Smooth muscle cell (in vitro differentiated cells): Measurements from ENCODE around the gene POTEE. TPM values are rescaled to one million over a fixed set of nuclear protein-coding genes. Genes with fewer than 3 reads are reported as not detected.
A peak's percentile ranks its signal among the peaks of the same experiment; 100 is the strongest.
"Not testable (repeated sequence)": the region's sequence is repeated elsewhere in the genome, so short reads cannot be mapped to it uniquely, and the experiment has no call there.

ENCODE experiments used
- DNase-seq: peaks from one replicate; lab custom pipeline; 2025; ENCODE audit not compliant: unreplicated experiment; lab: John Stamatoyannopoulos, UW
- H2AFZ ChIP-seq: fragments of 200-600 bp; sonication (generic); 2 replicates; pipeline ENCODE4 v1.6.0; 2016; ENCODE audit warnings: antibody characterized with exemption, low read depth, mild to moderate bottlenecking
- H3F3A ChIP-seq: fragments of 200-600 bp; sonication (generic); 2 replicates; pipeline ENCODE4 v1.6.0; 2017; ENCODE audit warnings: antibody characterized with exemption, low read depth
- H3K27ac ChIP-seq: fragments of 200-600 bp; sonication (generic); 2 replicates; pipeline ENCODE4 v1.5.1; 2016; ENCODE audit warnings: low read depth, mild to moderate bottlenecking
- H3K27me3 ChIP-seq: fragments of 200-600 bp; sonication (generic); 2 replicates; pipeline ENCODE4 v1.6.1; 2016; ENCODE audit warnings: low read depth, mild to moderate bottlenecking
- H3K36me3 ChIP-seq: fragments of 200-600 bp; sonication (generic); 2 replicates; pipeline ENCODE4 v1.5.1; 2016; ENCODE audit warnings: low read depth
- H3K4me1 ChIP-seq: fragments of 200-600 bp; sonication (generic); 2 replicates; pipeline ENCODE4 v1.5.1; 2016; ENCODE audit warnings: low read depth
- H3K4me2 ChIP-seq: fragments of 200-600 bp; sonication (generic); 2 replicates; pipeline ENCODE4 v1.6.0; 2016; ENCODE audit warnings: mild to moderate bottlenecking
- H3K4me3 ChIP-seq: fragments of 200-600 bp; sonication (generic); 2 replicates; pipeline ENCODE4 v1.5.1; 2016; ENCODE audit warnings: mild to moderate bottlenecking
- H3K79me2 ChIP-seq: fragments of 200-600 bp; sonication (generic); 2 replicates; pipeline ENCODE4 v1.6.0; 2016; ENCODE audit warnings: low read depth, mild to moderate bottlenecking
- H3K9ac ChIP-seq: fragments of 200-600 bp; sonication (generic); 2 replicates; pipeline ENCODE4 v1.6.0; 2016; ENCODE audit warnings: low read depth
- H3K9me3 ChIP-seq: fragments of 200-600 bp; sonication (generic); replicated peaks from 2 replicates; pipeline ENCODE4 v1.5.1; 2016; ENCODE audit warnings: low read depth
- H4K20me1 ChIP-seq: fragments of 200-600 bp; sonication (generic); 2 replicates; pipeline ENCODE4 v1.6.0; 2016; ENCODE audit warnings: low read depth
- WGBS: methylation state at CpG from one replicate; pipeline ENCODE4 v1.1.7; 2016; ENCODE audit warnings: low lambda C conversion rate; 5-methylcytosine and 5-hydroxymethylcytosine counted together
- polyA plus RNA-seq: library from polyadenylated mRNA; unstranded; fragments of >200 nt; fragmentation: Nextera tagmentation; extraction: Ambion mirVana; gene quantifications from 2 replicates; pipeline ENCODE4 v1.2.1, GENCODE V29; 2016
- total RNA-seq: library from RNA; depleted of rRNA; stranded (reverse); fragments of >200 nt; gene quantifications from 2 replicates; pipeline ENCODE4 v1.2.3, GENCODE V29; 2014
- TF ChIP-seq, protein P1 (sequence below): fragments of 200-600 bp; sonication (generic); IDR thresholded peaks from 2 replicates; pipeline ENCODE4 v1.5.1; 2017; ENCODE audit warnings: borderline replicate concordance, mild to moderate bottlenecking, antibody characterized with exemption; ENCODE audit not compliant: insufficient read depth, poor library complexity, severe bottlenecking

POTEE gene
- total and polyA plus RNA-seq, 2 experiments from 2014 or later: 0.96 to 3.8 TPM

DNA sequence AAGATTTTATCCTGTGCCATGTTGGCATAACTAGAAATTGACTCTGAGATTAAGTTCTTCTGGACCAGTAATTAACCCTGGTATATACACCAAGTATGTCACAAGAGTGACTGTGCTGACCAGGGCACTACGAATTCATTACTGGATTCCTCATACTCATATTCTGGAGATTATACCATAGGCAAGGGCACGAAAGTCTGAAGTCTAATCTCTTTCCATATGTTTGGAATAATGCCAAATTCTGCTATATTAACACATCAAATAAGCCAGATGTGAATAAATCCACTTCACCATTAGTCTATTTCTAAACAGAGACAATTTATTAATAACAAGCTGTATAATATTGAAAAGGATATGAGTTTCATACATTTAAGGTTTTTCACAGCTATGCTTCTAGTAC is 13.2 kb upstream of the POTEE start:
- not testable (repeated sequence) for H3K4me1 ChIP-seq, H3F3A ChIP-seq, H3K4me2 ChIP-seq, H3K79me2 ChIP-seq, H2AFZ ChIP-seq, H3K4me3 ChIP-seq, H3K36me3 ChIP-seq, H3K27ac ChIP-seq, H4K20me1 ChIP-seq, H3K9ac ChIP-seq, H3K9me3 ChIP-seq, DNase-seq
- peaks cover 33% of the 10 kb centered on the region for H3K27me3 ChIP-seq
- 71% methylated on average over 2 of the region's 2 CpGs for WGBS

DNA sequence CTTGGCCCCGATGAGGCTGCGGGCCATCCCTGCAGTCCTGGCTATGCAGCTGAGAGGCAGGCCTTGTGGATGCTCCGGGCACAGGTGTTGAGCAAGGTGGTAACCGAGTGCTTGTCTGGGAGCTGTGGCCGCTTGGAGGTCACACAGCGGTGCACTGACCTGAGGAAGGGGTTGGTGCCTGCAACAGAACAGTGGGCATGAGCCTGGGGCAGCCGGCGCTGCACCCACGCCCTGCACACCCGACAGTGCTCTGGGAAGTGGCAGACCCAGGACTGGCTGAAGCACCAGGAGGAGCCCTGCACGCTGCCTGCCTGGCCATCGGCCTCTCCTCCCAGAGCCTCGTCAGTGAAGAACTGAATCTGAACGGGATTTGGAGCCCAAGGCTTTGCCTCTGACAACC is 8.2 kb upstream of the POTEE start:
- no peaks in the 10 kb centered on the region for H3K9me3 ChIP-seq
- no peaks in the 10 kb centered on the region for H3K4me1 ChIP-seq
- no peaks in the 10 kb centered on the region for H3F3A ChIP-seq
- no peak overlapping the region for H3K27ac ChIP-seq
- H3K27me3 ChIP-seq: peaks cover 4% of the 10 kb centered on the region
- WGBS: 94% methylated on average over 14 of the region's 14 CpGs
- no peaks in the 10 kb centered on the region for H3K79me2 ChIP-seq
- DNase-seq: no peak
- H3K4me2 ChIP-seq: no peak overlapping the region
- no peaks in the 10 kb centered on the region for H3K36me3 ChIP-seq
- no peak overlapping the region for H2AFZ ChIP-seq
- H4K20me1 ChIP-seq: no peaks in the 10 kb centered on the region
- no peak overlapping the region for H3K9ac ChIP-seq
- no peak overlapping the region for H3K4me3 ChIP-seq
- TF ChIP-seq, protein P1, sequence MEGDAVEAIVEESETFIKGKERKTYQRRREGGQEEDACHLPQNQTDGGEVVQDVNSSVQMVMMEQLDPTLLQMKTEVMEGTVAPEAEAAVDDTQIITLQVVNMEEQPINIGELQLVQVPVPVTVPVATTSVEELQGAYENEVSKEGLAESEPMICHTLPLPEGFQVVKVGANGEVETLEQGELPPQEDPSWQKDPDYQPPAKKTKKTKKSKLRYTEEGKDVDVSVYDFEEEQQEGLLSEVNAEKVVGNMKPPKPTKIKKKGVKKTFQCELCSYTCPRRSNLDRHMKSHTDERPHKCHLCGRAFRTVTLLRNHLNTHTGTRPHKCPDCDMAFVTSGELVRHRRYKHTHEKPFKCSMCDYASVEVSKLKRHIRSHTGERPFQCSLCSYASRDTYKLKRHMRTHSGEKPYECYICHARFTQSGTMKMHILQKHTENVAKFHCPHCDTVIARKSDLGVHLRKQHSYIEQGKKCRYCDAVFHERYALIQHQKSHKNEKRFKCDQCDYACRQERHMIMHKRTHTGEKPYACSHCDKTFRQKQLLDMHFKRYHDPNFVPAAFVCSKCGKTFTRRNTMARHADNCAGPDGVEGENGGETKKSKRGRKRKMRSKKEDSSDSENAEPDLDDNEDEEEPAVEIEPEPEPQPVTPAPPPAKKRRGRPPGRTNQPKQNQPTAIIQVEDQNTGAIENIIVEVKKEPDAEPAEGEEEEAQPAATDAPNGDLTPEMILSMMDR: no peak

DNA sequence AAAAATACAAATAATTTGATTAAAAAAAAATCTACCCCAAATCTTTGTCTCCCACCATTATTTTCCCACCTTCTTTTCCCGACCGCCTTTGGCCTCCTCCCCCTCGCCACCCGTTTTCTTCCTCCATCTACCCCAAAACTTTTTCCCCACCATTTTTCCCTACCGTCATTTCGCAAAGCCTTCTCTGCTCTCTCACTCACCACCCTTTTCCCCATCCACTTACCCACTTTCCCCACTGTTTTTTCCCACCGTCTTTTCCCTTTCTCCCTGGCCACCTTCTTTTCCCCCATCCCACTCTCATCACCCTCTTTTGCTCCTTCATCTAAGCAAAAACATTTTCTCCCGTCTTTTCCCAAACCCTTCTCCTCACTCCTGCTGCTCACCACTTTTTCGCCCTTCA is 1.5 kb upstream of the POTEE start:
- not testable (repeated sequence) for DNase-seq, H3K36me3 ChIP-seq

DNA sequence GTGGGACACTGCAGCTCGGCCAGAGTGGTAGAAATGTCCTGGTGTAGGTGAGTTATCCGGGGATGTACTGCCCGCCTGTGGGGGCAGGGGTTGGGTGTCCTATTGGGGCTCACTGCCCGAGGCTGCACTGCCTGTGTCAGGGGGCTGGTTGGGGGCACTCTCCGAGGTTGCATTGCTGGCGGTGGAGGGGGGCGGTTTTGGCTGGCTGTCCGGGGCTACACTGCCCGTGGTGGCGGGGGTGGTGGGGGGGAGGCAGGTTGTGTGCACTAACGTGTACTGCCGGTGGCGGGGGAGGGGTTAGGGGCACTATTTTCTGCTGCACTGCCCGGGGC is 403 bp downstream of the POTEE start:
- H3K27ac ChIP-seq, H3F3A ChIP-seq, H3K27me3 ChIP-seq, H3K79me2 ChIP-seq, H3K4me1 ChIP-seq, H3K4me2 ChIP-seq, H3K9ac ChIP-seq, H2AFZ ChIP-seq, H3K9me3 ChIP-seq, DNase-seq, H3K36me3 ChIP-seq, H4K20me1 ChIP-seq: not testable (repeated sequence)
- H3K4me3 ChIP-seq: peak overlapping the region; percentile 39
- WGBS: 64% methylated on average over 3 of the region's 14 CpGs

More for the DNA sequence above, 1.5 kb upstream of the POTEE start:
- not testable (repeated sequence) for H3K27ac ChIP-seq, H3K4me1 ChIP-seq, H2AFZ ChIP-seq, H3K79me2 ChIP-seq, H3K27me3 ChIP-seq, H3K4me2 ChIP-seq, H3F3A ChIP-seq, H3K9ac ChIP-seq, H3K9me3 ChIP-seq, H4K20me1 ChIP-seq
- H3K4me3 ChIP-seq: peak overlapping the region; percentile 24
- 52% methylated on average over 4 of the region's 9 CpGs for WGBS

DNA sequence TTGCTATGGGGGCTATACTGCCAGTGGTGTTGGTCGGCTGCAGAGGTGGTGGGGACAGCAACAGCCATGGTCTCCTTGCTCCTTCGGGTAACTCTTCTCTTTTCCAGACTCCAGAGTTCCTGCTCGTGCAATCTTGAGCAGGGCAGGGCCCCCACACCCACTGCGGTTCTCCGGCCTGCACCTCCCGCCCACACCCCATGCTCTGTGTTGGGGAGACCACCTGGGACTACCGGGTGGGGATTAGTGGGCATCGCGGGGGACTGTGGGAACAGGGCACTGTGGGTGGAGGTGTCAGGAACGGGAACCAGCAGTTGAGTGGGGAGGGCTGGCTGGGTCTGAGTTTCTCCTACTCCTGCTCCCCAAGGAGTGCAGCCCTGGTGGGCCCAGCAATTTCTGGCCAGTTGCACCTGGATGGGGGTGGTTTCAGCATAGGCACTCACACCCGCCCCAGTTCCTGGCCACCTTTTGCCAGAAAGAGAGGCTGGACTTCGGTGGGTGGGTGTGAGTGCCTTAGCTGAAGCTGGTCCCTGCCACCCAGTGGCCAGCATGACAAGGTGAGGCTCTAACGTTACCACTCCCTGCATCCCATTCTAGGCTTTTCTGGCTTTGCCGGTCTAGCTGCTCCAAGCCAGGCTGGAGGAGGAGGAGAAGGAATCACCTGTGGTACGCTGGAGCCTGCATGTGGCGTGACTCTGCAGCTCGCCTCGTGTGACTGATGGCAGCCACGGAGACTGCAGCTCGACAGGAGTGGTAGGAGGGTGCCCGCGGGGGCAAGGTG is 1.3 kb downstream of the POTEE start:
- H3K4me3 ChIP-seq, DNase-seq, H3K27me3 ChIP-seq: not testable (repeated sequence)

DNA sequence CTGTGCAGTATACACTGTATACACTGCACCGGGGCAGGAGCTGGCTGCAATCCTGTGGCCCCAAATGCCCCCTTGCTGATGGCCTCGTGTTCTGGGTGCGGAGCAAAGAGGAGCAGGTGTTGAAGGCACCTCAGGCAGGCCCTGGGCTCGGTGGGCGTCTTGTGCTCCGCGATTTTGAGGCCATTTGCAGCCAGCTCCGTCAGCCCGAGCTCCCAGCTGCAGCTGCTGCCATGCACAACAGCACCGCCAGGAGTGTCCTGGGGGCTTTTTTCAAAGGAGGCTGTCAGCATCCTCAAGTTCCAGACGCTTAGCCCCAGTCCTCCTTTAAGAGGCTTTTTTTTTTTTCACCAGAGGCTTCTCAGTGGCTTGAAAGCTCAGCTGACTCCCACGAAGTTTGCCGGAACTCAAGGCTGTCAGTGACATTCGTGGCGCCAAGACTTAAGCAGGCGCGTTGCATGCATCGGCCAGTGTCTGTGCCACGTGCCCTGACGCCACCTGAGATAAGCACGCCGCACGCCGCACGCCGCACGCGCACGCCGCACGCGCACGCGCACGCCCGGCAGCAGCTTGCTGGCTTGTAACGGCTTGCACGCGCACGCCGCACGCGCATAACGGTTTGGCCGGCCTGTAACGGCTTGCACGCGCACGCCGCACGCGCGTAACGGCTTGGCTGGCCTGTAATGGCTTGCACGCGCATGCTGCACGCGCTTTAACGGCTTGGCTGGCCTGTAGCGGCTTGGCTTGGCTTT is 8.1 kb downstream of the POTEE start:
- H3K36me3 ChIP-seq, H3K4me2 ChIP-seq, H3K9ac ChIP-seq, H3K4me3 ChIP-seq, H3K4me1 ChIP-seq, H4K20me1 ChIP-seq, H3K79me2 ChIP-seq, H3K27ac ChIP-seq, H3F3A ChIP-seq, H3K9me3 ChIP-seq, H3K27me3 ChIP-seq, DNase-seq, H2AFZ ChIP-seq: not testable (repeated sequence)
- WGBS: 94% methylated on average over 27 of the region's 60 CpGs

More for the DNA sequence above, 1.3 kb downstream of the POTEE start:
- H2AFZ ChIP-seq, H3K4me2 ChIP-seq, H3K36me3 ChIP-seq, H3K9me3 ChIP-seq, H3K4me1 ChIP-seq, H3K79me2 ChIP-seq, H3K9ac ChIP-seq, H3F3A ChIP-seq, H4K20me1 ChIP-seq, H3K27ac ChIP-seq: not testable (repeated sequence)
- 88% methylated on average over 15 of the region's 22 CpGs for WGBS

DNA sequence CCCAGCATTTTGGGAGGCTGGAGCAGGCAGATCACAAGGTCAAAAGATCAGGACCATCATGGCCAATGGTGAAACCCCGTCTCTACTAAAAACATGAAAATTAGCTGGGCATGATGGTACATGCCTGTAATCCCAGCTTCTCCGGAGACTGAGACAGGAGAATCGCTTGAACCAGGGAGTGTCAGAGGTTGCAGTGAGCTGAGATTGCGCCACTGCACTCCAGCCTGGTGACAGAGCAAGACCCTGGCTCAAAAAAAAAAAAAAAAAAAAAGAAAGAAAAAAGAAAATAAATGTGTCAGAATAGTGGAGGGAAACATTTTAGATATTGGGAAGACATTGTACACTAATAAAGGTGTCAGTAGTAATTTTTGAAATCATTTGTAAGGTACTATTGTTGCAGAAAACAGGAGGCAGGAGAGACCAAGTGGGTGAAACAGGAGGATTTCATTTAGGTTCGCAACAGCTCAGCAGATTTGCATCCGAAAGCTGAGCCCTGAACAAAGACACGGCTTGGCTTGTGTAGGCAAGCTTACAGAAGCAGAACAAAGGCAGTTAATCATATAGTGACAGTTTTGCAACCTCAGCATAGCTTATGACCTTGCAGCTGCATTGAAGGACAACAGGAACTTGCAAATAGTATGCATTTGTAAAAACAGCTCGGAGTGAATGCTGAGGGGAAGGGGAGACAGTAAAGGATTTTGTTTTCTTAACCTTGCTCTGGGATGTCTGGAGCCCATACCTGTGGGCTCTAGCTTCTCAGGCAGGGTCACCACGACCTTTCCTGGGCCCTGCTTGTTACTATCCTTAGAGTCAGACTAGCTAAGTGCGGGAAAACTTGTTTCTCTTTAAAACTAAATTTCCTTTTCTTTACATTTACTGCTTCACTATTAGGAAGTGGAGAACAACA is 26.5 kb downstream of the POTEE start:
- H2AFZ ChIP-seq, H3K4me1 ChIP-seq, H3F3A ChIP-seq, H3K27me3 ChIP-seq, H3K9me3 ChIP-seq, H3K79me2 ChIP-seq, H3K36me3 ChIP-seq, DNase-seq, H3K27ac ChIP-seq, H3K9ac ChIP-seq, H3K4me2 ChIP-seq, H4K20me1 ChIP-seq, H3K4me3 ChIP-seq: not testable (repeated sequence)
- WGBS: 43% methylated on average over 8 of the region's 10 CpGs
